ENCODE measurements around the gene AHCYL1. TPM values are rescaled to one million over a fixed set of nuclear protein-coding genes. Genes with fewer than 3 reads are reported as not detected.
A peak's percentile ranks its signal among the peaks of the same experiment; 100 is the strongest.

AHCYL1 gene
- total and polyA plus RNA-seq, 7 donors, result 42.6 to 76.7 (median 58.2) TPM

DNA sequence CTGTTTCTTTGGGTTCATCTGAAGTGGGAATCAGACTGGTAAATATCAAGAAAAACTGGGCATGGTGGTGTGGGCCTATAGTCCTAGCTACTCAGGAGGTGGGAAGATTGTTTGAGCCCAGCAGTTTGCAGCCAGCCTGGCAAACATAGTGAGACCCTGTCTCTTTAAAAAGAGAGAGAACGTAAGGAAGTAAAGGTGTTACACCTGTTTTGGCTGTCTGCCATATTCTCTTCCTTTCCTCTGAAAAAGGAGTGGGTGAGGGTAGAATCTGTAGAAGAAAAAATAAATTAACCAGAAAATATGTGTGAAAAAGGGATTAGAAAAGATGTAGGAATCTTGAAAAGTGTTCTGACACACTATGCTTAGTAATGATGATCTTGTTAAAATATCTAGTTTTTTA lies 20.0 kb downstream of the AHCYL1 start:
- Histone ChIP-seq H3K27ac (peak overlapping the region; percentile 71 to 83 (median 76)), H3K27me3 (no peaks in the 10 kb centered on the region), H3K9me3 (no peaks in the 10 kb centered on the region), H3K4me3 (peak overlapping the region in 2 of 4 donors; percentile 6 to 29), H3K36me3 (peaks cover 4 to 9% (median 6%) of the 10 kb centered on the region in 4 donors), H3K4me1 (peaks cover 0 to 66% (median 57%) of the 10 kb centered on the region in 4 donors)
- intact Hi-C loops (cut with DNase I), result no loop called here
- WGBS, 2 donors, result 7 to 51% methylated on average over 1 of the region's 1 CpG
- TF ChIP-seq POLR2AphosphoS5 (IDR thresholded peaks at IDR 0.05), result no peak
- TF ChIP-seq EP300 (IDR thresholded peaks at IDR 0.05), result no peak
- no peak for TF ChIP-seq CTCF (IDR thresholded peaks at IDR 0.05)
- TF ChIP-seq POLR2A (IDR thresholded peaks at IDR 0.05), result no peak
- no peak for DNase-seq

GRCh38 chr1:110005971-110006370 lies 21.4 kb downstream of the AHCYL1 start:
- intact Hi-C loops (cut with DNase I), result no loop called here
- H3K4me1 ChIP-seq, result peaks cover 0 to 62% (median 52%) of the 10 kb centered on the region in 4 donors
- H3K27ac ChIP-seq, result peak overlapping the region; percentile 17 to 83 (median 60)
- no peaks in the 10 kb centered on the region for H3K9me3 ChIP-seq
- H3K36me3 ChIP-seq, result peaks cover 4 to 21% (median 13%) of the 10 kb centered on the region in 4 donors
- no peaks in the 10 kb centered on the region for H3K27me3 ChIP-seq
- TF ChIP-seq EP300 (IDR thresholded peaks at IDR 0.05) (no peak), CTCF (IDR thresholded peaks at IDR 0.05) (no peak), POLR2AphosphoS5 (IDR thresholded peaks at IDR 0.05) (no peak), POLR2A (IDR thresholded peaks at IDR 0.05) (no peak)
- DNase-seq, result no peak
- no peak overlapping the region for H3K4me3 ChIP-seq

- no peaks in the 10 kb centered on the region for H3K27me3 ChIP-seq
- peaks cover 0 to 68% (median 52%) of the 10 kb centered on the region in 4 donors for H3K4me1 ChIP-seq
- DNase-seq, result no peak
- no peak for TF ChIP-seq POLR2A (IDR thresholded peaks at IDR 0.05)
- no peak for TF ChIP-seq CTCF (IDR thresholded peaks at IDR 0.05)
- TF ChIP-seq POLR2AphosphoS5 (IDR thresholded peaks at IDR 0.05), result no peak
- TF ChIP-seq EP300 (IDR thresholded peaks at IDR 0.05), result no peak
- H3K9me3 ChIP-seq, result no peaks in the 10 kb centered on the region
- no peak overlapping the region for H3K4me3 ChIP-seq
- WGBS, 2 donors, result 56 to 70% methylated on average over 1 of the region's 1 CpG
- intact Hi-C loops (cut with DNase I), result no loop called here
- H3K27ac ChIP-seq, result peak overlapping the region; percentile 17 to 83 (median 60)
- H3K36me3 ChIP-seq, result peaks cover 4 to 26% (median 17%) of the 10 kb centered on the region in 4 donors
Measured at GRCh38 chr1:110006516-110006915, 22.0 kb downstream of the AHCYL1 start.

DNA sequence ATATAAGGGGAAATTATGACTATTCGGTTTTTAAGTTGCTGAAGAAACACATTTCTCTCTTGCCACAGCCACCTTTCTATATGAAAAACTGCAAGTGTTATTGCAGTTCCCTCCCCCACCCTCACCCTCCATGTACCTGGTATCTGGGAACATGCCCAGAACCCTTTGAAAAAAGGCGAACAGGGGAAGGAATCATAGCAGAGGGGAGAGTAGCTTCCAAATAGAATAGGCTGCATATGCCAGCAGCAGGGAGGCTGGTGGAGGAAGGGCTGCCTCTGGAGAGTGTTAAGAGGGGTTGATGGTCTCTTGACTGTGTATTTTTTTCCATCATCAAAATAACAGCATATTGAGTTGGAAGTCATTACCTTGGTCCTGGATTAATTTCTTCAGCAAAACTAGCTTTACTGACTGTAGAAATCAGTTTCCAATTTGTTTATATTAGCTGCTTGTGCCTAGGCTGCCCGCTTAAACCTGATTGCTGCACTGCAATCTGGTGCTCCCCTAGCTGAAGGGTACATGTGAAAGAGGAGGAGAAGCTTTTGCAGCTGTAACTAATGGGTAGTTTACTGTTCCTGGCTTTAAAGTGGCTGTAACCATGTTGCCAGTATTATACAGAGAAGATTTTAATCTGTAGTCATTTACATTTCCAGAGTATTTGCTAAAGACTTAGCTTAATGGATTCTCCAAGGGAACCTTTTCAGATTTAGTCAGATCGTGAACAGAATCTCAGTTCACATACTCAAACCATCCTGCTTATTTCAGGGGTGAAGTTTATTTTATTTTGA lies 22.7 kb downstream of the AHCYL1 start:
- intact Hi-C loops (cut with DNase I), result no loop called here
- Histone ChIP-seq H3K36me3 (peaks cover 7 to 33% (median 23%) of the 10 kb centered on the region in 4 donors), H3K27me3 (no peaks in the 10 kb centered on the region), H3K4me1 (peaks cover 0 to 73% (median 52%) of the 10 kb centered on the region in 4 donors), H3K4me3 (no peak overlapping the region), H3K9me3 (no peaks in the 10 kb centered on the region), H3K27ac (peak overlapping the region in 3 of 4 donors; percentile 42 to 83 (median 78))
- DNase-seq, result no peak
- WGBS, 2 donors, result 86 to 88% methylated on average over 4 of the region's 4 CpGs
- TF ChIP-seq POLR2A (IDR thresholded peaks at IDR 0.05) (no peak), CTCF (IDR thresholded peaks at IDR 0.05) (no peak), EP300 (IDR thresholded peaks at IDR 0.05) (no peak), POLR2AphosphoS5 (IDR thresholded peaks at IDR 0.05) (no peak)

All from sigmoid colon (tissue), 7 donors.